Measurements from ENCODE around the gene TMEM260.

DNA sequence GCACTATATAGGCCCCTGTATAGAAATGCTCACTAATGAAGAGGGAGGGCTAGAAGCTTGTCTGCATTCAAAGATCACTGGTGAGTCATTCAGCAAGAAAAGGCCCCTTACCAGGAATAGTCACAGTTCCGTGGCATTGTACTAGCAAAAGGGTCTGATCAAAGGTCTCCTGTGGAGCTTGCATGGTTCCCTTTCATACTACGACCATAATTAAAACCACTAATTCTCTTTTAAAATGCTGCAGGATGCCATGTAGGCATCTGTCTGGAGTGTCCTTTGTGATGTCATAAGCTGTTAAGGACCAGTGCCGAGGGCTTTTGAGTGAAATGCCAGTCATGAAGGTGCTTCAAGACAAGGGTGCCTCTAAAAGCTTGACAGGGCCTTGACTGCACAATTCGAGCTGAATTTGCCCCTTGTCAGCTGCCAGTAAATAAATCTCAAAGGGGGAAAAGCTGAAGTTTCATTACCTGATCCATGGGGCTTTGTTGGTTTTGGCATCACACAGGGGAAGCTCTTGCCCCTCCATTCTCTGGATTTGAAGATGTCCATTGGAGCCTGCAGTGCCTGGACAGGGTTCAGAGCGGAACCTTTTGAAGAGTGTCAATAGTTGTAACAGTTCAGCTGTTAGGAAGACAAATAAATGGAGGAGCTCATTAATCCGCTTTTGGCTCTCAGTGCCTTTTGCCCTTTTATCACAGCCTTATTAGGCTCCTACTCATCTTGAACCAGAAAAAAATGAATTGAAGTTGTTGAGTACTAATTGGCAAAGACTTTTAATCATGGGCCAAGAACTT lies 69.1 kb downstream of the TMEM260 start:
- no peak for TF ChIP-seq EZH2 (IDR thresholded peaks at IDR 0.05; ENCODE audit: low read length, missing control alignments)
- TF ChIP-seq, protein P1, sequence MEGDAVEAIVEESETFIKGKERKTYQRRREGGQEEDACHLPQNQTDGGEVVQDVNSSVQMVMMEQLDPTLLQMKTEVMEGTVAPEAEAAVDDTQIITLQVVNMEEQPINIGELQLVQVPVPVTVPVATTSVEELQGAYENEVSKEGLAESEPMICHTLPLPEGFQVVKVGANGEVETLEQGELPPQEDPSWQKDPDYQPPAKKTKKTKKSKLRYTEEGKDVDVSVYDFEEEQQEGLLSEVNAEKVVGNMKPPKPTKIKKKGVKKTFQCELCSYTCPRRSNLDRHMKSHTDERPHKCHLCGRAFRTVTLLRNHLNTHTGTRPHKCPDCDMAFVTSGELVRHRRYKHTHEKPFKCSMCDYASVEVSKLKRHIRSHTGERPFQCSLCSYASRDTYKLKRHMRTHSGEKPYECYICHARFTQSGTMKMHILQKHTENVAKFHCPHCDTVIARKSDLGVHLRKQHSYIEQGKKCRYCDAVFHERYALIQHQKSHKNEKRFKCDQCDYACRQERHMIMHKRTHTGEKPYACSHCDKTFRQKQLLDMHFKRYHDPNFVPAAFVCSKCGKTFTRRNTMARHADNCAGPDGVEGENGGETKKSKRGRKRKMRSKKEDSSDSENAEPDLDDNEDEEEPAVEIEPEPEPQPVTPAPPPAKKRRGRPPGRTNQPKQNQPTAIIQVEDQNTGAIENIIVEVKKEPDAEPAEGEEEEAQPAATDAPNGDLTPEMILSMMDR (conservative IDR thresholded peaks at IDR 0.05 in 1 of 2, IDR thresholded peaks at IDR 0.05 in 1 of 2; ENCODE audit: low read depth in 1 of 2, low read length in 2 of 2) = no peak
